HCT116 (cell line): Measurements from ENCODE around the gene AGPAT3. TPM values are rescaled to one million over a fixed set of nuclear protein-coding genes. Genes with fewer than 3 reads are reported as not detected.

Source experiments
- ATAC-seq: fragments of 200-7000 bp; cut with Tn5 transposase; 2 replicates; pipeline ENCODE4 v1.9.1; 2020; ENCODE audit warnings: mild to moderate bottlenecking, moderate library complexity
- BruUV-seq: library from RNA; stranded (reverse); fragments of 400-500 nt; replicated peaks from 2 replicates; lab custom pipeline; 2021; lab: Mats Ljungman, UMichigan
- CTCF ChIA-PET: fragments of 300-600 bp; sonication (Branson Sonifier 250); formaldehyde crosslinking; loops from one replicate; lab custom pipeline; 2021; ENCODE audit warnings: antibody characterized with exemption; lab: Charles Lee
- POLR2A ChIA-PET: fragments of 300-600, 350-600 bp; sonication (Branson Sonifier 250); formaldehyde crosslinking; loops from one replicate; lab custom pipeline; 2021; ENCODE audit warnings: antibody characterized with exemption; lab: Charles Lee
- RAD21 ChIA-PET, 2 experiments: fragments of 300-600 bp; sonication (Branson Sonifier 250); formaldehyde crosslinking; loops; one replicate each; lab custom pipeline; 2023; ENCODE audit warnings: low total read pairs in 2 of 2; ENCODE audit not compliant: uncharacterized antibody in 2 of 2, unreplicated experiment in 2 of 2, low non-redundant PET in 1 of 2; lab: Charles Lee
- DNase-seq: peaks from one replicate; pipeline ENCODE4 v3.0.0-alpha.2; 2010; ENCODE audit warnings: low read depth, low spot score
- H2AFZ ChIP-seq: fragments of 200-600 bp; shearing (Covaris generic), sonication (generic); 2 replicates; pipeline ENCODE4 v1.6.1; 2017; ENCODE audit warnings: low read depth, mixed run types, mixed read lengths, antibody characterized with exemption, low read length; ENCODE audit not compliant: poor library complexity, severe bottlenecking
- H3K27ac ChIP-seq: 2 replicates; pipeline ENCODE4 v1.5.1; 2012; ENCODE audit warnings: low read depth, low read length
- H3K27me3 ChIP-seq: fragments of 200-600 bp; sonication (generic); 2 replicates; pipeline ENCODE4 v1.6.1; 2016; ENCODE audit warnings: mixed run types, low read length, mixed read lengths; ENCODE audit not compliant: insufficient read depth
- H3K36me3 ChIP-seq, 2 experiments: fragments of 200-500 bp in 1 of 2; fragments of 200-600 bp in 1 of 2; sonication (Bioruptor generic) in 1 of 2; sonication (generic) in 1 of 2; 2 replicates each; pipeline versions ENCODE4 v1.5.1 to v1.6.1; 2014 to 2016; ENCODE audit warnings: low read length in 2 of 2, inconsistent platforms in 1 of 2, mixed read lengths in 1 of 2, mixed run types in 1 of 2; ENCODE audit not compliant: insufficient read depth in 2 of 2, control insufficient read depth in 1 of 2
- H3K4me1 ChIP-seq, 2 experiments: fragments of 200-600 bp in 1 of 2; sonication (generic) in 1 of 2; 2 replicates each; pipeline versions ENCODE4 v1.5.1 to v1.6.1; 2012 to 2017; ENCODE audit warnings: low read length in 2 of 2, inconsistent platforms in 1 of 2, mild to moderate bottlenecking in 1 of 2, mixed read lengths in 1 of 2, mixed run types in 1 of 2, moderate library complexity in 1 of 2; ENCODE audit not compliant: insufficient read depth in 2 of 2, control insufficient read depth in 1 of 2
- H3K4me2 ChIP-seq: fragments of 200-600 bp; sonication (generic); 2 replicates; pipeline ENCODE4 v1.6.1; 2017; ENCODE audit warnings: mixed run types, low read length, mixed read lengths
- H3K4me3 ChIP-seq, 2 experiments: fragments of 200-600 bp in 1 of 2; sonication (generic) in 1 of 2; replicated peaks in 1 of 2; 2 replicates each; pipeline ENCODE4 v1.5.1; 2011 to 2016; ENCODE audit warnings: low read length in 2 of 2, control low read depth in 1 of 2, low read depth in 1 of 2, mild to moderate bottlenecking in 1 of 2, mixed read lengths in 1 of 2, mixed run types in 1 of 2
- H3K79me2 ChIP-seq: fragments of 200-600 bp; sonication (generic); 2 replicates; pipeline ENCODE4 v1.6.1; 2017; ENCODE audit warnings: mild to moderate bottlenecking, mixed run types, low read length, moderate library complexity, mixed read lengths; ENCODE audit not compliant: insufficient read depth
- H3K9ac ChIP-seq: fragments of 200-600 bp; sonication (generic); 2 replicates; pipeline ENCODE4 v1.6.1; 2016; ENCODE audit warnings: low read length, mixed read lengths
- H3K9me2 ChIP-seq: fragments of 200-600 bp; sonication (generic), shearing (Covaris generic); 2 replicates; pipeline ENCODE4 v1.6.1; 2017; ENCODE audit warnings: mixed run types, mild to moderate bottlenecking, moderate library complexity; ENCODE audit not compliant: insufficient read depth
- H3K9me3 ChIP-seq, 2 experiments: fragments of 200-500 bp in 1 of 2; fragments of 200-600 bp in 1 of 2; sonication (Bioruptor generic) in 1 of 2; sonication (generic) in 1 of 2; 2 replicates each; pipeline ENCODE4 v1.6.1; 2014 to 2017; ENCODE audit warnings: low read length in 2 of 2, mixed read lengths in 2 of 2, inconsistent platforms in 1 of 2, low read depth in 1 of 2, mild to moderate bottlenecking in 1 of 2, mixed run types in 1 of 2, moderate library complexity in 1 of 2; ENCODE audit not compliant: control insufficient read depth in 1 of 2, insufficient read depth in 1 of 2
- H4K20me1 ChIP-seq: fragments of 200-600 bp; sonication (generic), shearing (Covaris generic); 2 replicates; pipeline ENCODE4 v1.6.1; 2017; ENCODE audit warnings: mixed run types, mild to moderate bottlenecking, moderate library complexity; ENCODE audit not compliant: insufficient read depth
- ATF3 ChIP-seq: IDR thresholded peaks from 2 replicates; pipeline ENCODE4 v1.6.1; 2012
- CBX3 ChIP-seq: IDR thresholded peaks from 2 replicates; pipeline ENCODE4 v1.6.1; 2012; ENCODE audit warnings: low read depth
- EGR1 ChIP-seq: IDR thresholded peaks from 2 replicates; pipeline ENCODE4 v1.6.1; 2012; ENCODE audit warnings: low read depth
- EZH2phosphoT487 ChIP-seq: fragments of 200-600 bp; IDR thresholded peaks from 2 replicates; pipeline ENCODE4 v1.6.1; 2018; ENCODE audit warnings: antibody characterized with exemption, borderline replicate concordance
- JUND ChIP-seq: IDR thresholded peaks from 2 replicates; pipeline ENCODE4 v1.6.1; 2012
- POLR2A ChIP-seq: IDR thresholded peaks from 2 replicates; pipeline ENCODE4 v1.7.0; 2011; ENCODE audit warnings: borderline replicate concordance; ENCODE audit not compliant: insufficient read depth, insufficient read length; ENCODE audit errors: extremely low read depth
- POLR2AphosphoS5 ChIP-seq: IDR thresholded peaks from 2 replicates; pipeline ENCODE4 v1.6.1; 2011; ENCODE audit warnings: mild to moderate bottlenecking, low read depth, low read length, moderate library complexity
- RAD21 ChIP-seq: IDR thresholded peaks from 2 replicates; pipeline ENCODE4 v1.6.1; 2012; ENCODE audit warnings: low read depth, mild to moderate bottlenecking
- REST ChIP-seq: IDR thresholded peaks from 2 replicates; pipeline ENCODE4 v1.6.1; 2012; ENCODE audit warnings: low read depth
- SIN3A ChIP-seq: IDR thresholded peaks from 2 replicates; pipeline ENCODE4 v1.6.1; 2012; ENCODE audit warnings: low read depth
- SRF ChIP-seq: IDR thresholded peaks from 2 replicates; pipeline ENCODE4 v1.6.1; 2012; ENCODE audit warnings: low read depth
- TCF7L2 ChIP-seq: IDR thresholded peaks from 2 replicates; pipeline ENCODE4 v1.7.0; 2011; ENCODE audit warnings: borderline replicate concordance, inconsistent platforms; ENCODE audit not compliant: insufficient read depth, insufficient read length; ENCODE audit errors: extremely low read depth
- ZBTB33 ChIP-seq: IDR thresholded peaks from 2 replicates; pipeline ENCODE4 v1.6.1; 2011; ENCODE audit warnings: mild to moderate bottlenecking, low read length, moderate library complexity; ENCODE audit not compliant: insufficient replicate concordance; ENCODE audit errors: extremely low read depth
- ZNF274 ChIP-seq: fragments of 200-500 bp; sonication (Bioruptor generic); IDR thresholded peaks from 2 replicates; pipeline ENCODE4 v1.6.1; 2014; ENCODE audit warnings: mild to moderate bottlenecking, low read depth, low read length, inconsistent platforms
- intact Hi-C: fragments of 100-400 bp; cut with micrococcal nuclease; formaldehyde crosslinking; loops from 2 replicates; pipeline ENCODE4 v1.10.0; 2022
- total RNA-seq: library from RNA; stranded (reverse); gene quantifications from one replicate; pipeline ENCODE4 v1.2.1, GENCODE V29; 2021; ENCODE audit not compliant: unreplicated experiment

Gene AGPAT3
- total RNA-seq, 1 experiment from 2014 or later, result 54.1 TPM

- TF ChIP-seq ZBTB33 (no peak), POLR2AphosphoS5 (no peak), SRF (no peak), EZH2phosphoT487 (no peak), ATF3 (no peak), ZNF274 (no peak)
Measured at GRCh38 chr21:43937051-43937832, 72.2 kb downstream of the AGPAT3 start (continued).

- no peak overlapping the region for H3K4me3 ChIP-seq
- no peaks in the 10 kb centered on the region for H3K27me3 ChIP-seq
- H3K36me3 ChIP-seq, result no peaks in the 10 kb centered on the region
- POLR2A ChIA-PET, result no interaction called here
- no peaks in the 10 kb centered on the region for H3K9me2 ChIP-seq
- H3K4me1 ChIP-seq, result peaks cover 3 to 11% of the 10 kb centered on the region in 2 experiments; a peak in 3 of 4 replicates
- BruUV-seq, result no TSS peak
- DNase-seq, result no peak
- H3K27ac ChIP-seq, result no peak overlapping the region
- intact Hi-C loops, result no loop called here
- ATAC-seq, result no peak
- CTCF ChIA-PET, result interaction anchor here (0.8 to 2.1 kb wide), 4 partner anchors 8 to 360 kb away, joined by 3 to 10 read pairs (median 4); no protein-coding TSS in a partner anchor
- no peaks in the 10 kb centered on the region for H4K20me1 ChIP-seq
- H3K9ac ChIP-seq, result no peak overlapping the region
- H3K9me3 ChIP-seq, result no peaks in the 10 kb centered on the region
- no peak for TF ChIP-seq RAD21
- no peak for TF ChIP-seq REST
- no peak for TF ChIP-seq SIN3A
- no peak for TF ChIP-seq CBX3
- no peak for TF ChIP-seq EZH2phosphoT487
- TF ChIP-seq JUND, result no peak
- no peak for TF ChIP-seq EGR1
- TF ChIP-seq SRF, result no peak
- no peak for TF ChIP-seq TCF7L2
- TF ChIP-seq POLR2A, result no peak
- no peak overlapping the region for H3K4me2 ChIP-seq
- no peak overlapping the region for H2AFZ ChIP-seq
- H3K79me2 ChIP-seq, result no peaks in the 10 kb centered on the region
- RAD21 ChIA-PET, result interaction anchor here in 1 of 2 experiments (1.1 kb wide), 1 partner anchor 64 kb away, joined by 4 read pairs; no protein-coding TSS in a partner anchor
Measured at GRCh38 chr21:43937891-43938309, 72.9 kb downstream of the AGPAT3 start.
